Testis (tissue), 2 donors: Measurements from ENCODE around the gene UBE2U.

Experiments
- POLR2A ChIP-seq: fragments of 450-650 bp; IDR thresholded peaks from one replicate; pipeline ENCODE4 v1.6.1; 2017; ENCODE audit warnings: antibody characterized with exemption, mild to moderate bottlenecking, moderate library complexity
- TF ChIP-seq, protein P1 (sequence below), 3 experiments: fragments of 450-650 bp in 2 of 3; fragments of 200-600 bp in 1 of 3; sonication (generic) in 1 of 3; IDR thresholded peaks; one replicate each; pipeline ENCODE4 v1.5.1; 2016 to 2019; ENCODE audit warnings: antibody characterized with exemption in 3 of 3, mild to moderate bottlenecking in 2 of 3, moderate library complexity in 1 of 3

GRCh38 chr1:64266991-64267390 lies 63.6 kb downstream of the UBE2U start:
- TF ChIP-seq, protein P1, sequence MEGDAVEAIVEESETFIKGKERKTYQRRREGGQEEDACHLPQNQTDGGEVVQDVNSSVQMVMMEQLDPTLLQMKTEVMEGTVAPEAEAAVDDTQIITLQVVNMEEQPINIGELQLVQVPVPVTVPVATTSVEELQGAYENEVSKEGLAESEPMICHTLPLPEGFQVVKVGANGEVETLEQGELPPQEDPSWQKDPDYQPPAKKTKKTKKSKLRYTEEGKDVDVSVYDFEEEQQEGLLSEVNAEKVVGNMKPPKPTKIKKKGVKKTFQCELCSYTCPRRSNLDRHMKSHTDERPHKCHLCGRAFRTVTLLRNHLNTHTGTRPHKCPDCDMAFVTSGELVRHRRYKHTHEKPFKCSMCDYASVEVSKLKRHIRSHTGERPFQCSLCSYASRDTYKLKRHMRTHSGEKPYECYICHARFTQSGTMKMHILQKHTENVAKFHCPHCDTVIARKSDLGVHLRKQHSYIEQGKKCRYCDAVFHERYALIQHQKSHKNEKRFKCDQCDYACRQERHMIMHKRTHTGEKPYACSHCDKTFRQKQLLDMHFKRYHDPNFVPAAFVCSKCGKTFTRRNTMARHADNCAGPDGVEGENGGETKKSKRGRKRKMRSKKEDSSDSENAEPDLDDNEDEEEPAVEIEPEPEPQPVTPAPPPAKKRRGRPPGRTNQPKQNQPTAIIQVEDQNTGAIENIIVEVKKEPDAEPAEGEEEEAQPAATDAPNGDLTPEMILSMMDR (IDR thresholded peaks at IDR 0.05), result no peak
- TF ChIP-seq POLR2A, result no peak
